ENCODE results near the gene ADCY5. TPM values are rescaled to one million over a fixed set of nuclear protein-coding genes. Genes with fewer than 3 reads are reported as not detected.

ADCY5 gene
- total and polyA plus RNA-seq, 2 experiments from 2014 or later = 3.1 to 4.7 TPM

- Histone ChIP-seq H3K27ac (no peak overlapping the region), H3K9me3 (ENCODE audit: low read depth) (no peaks in the 10 kb centered on the region), H3K9me2 (replicated peaks; ENCODE audit: insufficient read depth) (no peaks in the 10 kb centered on the region), H4K20me1 (ENCODE audit: insufficient read depth, poor library complexity, severe bottlenecking) (no peaks in the 10 kb centered on the region), H3K4me3 (no peak overlapping the region), H3K36me3 (replicated peaks; ENCODE audit: insufficient read depth, low read depth) (no peaks in the 10 kb centered on the region), H3K4me2 (no peak overlapping the region), H2AFZ (no peak overlapping the region), H3K4me1 (ENCODE audit: insufficient read depth) (no peaks in the 10 kb centered on the region), H3K79me2 (no peaks in the 10 kb centered on the region), H3K27me3 (no peaks in the 10 kb centered on the region)
- no peak for TF ChIP-seq EZH2phosphoT487 (IDR thresholded peaks at IDR 0.05; ENCODE audit: low read depth, severe bottlenecking, unreplicated experiment)
- TF ChIP-seq CTCF (IDR thresholded peaks at IDR 0.05; ENCODE audit: poor library complexity) = no peak
- no peak for TF ChIP-seq EZH2 (IDR thresholded peaks at IDR 0.05; ENCODE audit: borderline replicate concordance)
- WGBS (ENCODE audit: low lambda C conversion rate, missing lambda C conversion rate) = 88% methylated on average over 6 of the region's 6 CpGs
- no peak for DNase-seq (ENCODE audit: low spot score)
These were observed 171.8 kb downstream of the ADCY5 start for GRCh38 chr3:123277106-123277505.

GRCh38 chr3:123276346-123277006 is 172.4 kb downstream of the ADCY5 start:
- Histone ChIP-seq H3K27ac (no peak overlapping the region), H3K27me3 (no peaks in the 10 kb centered on the region), H3K9me3 (ENCODE audit: low read depth) (no peaks in the 10 kb centered on the region), H3K4me2 (no peak overlapping the region), H2AFZ (no peak overlapping the region), H3K9me2 (replicated peaks; ENCODE audit: insufficient read depth) (no peaks in the 10 kb centered on the region), H3K79me2 (no peaks in the 10 kb centered on the region), H4K20me1 (ENCODE audit: insufficient read depth, poor library complexity, severe bottlenecking) (no peaks in the 10 kb centered on the region), H3K4me1 (ENCODE audit: insufficient read depth) (no peaks in the 10 kb centered on the region), H3K36me3 (replicated peaks; ENCODE audit: insufficient read depth, low read depth) (no peaks in the 10 kb centered on the region), H3K4me3 (no peak overlapping the region)
- 86% methylated on average over 10 of the region's 10 CpGs for WGBS (ENCODE audit: low lambda C conversion rate, missing lambda C conversion rate)
- no peak for DNase-seq (ENCODE audit: low spot score)
- TF ChIP-seq EZH2phosphoT487 (IDR thresholded peaks at IDR 0.05; ENCODE audit: low read depth, severe bottlenecking, unreplicated experiment) = no peak
- TF ChIP-seq CTCF (IDR thresholded peaks at IDR 0.05; ENCODE audit: poor library complexity) = no peak
- TF ChIP-seq EZH2 (IDR thresholded peaks at IDR 0.05; ENCODE audit: borderline replicate concordance) = no peak

- no peaks in the 10 kb centered on the region for H3K4me1 ChIP-seq (ENCODE audit: insufficient read depth)
- no peaks in the 10 kb centered on the region for H3K9me2 ChIP-seq (replicated peaks; ENCODE audit: insufficient read depth)
- H3K27ac ChIP-seq = no peak overlapping the region
- H3K4me2 ChIP-seq = no peak overlapping the region
- 80% methylated on average over 3 of the region's 3 CpGs for WGBS (ENCODE audit: low lambda C conversion rate, missing lambda C conversion rate)
- no peaks in the 10 kb centered on the region for H3K79me2 ChIP-seq
- H3K9me3 ChIP-seq (ENCODE audit: low read depth) = no peaks in the 10 kb centered on the region
- DNase-seq (ENCODE audit: low spot score) = no peak
- no peaks in the 10 kb centered on the region for H4K20me1 ChIP-seq (ENCODE audit: insufficient read depth, poor library complexity, severe bottlenecking)
- H3K27me3 ChIP-seq = no peaks in the 10 kb centered on the region
- H3K36me3 ChIP-seq (replicated peaks; ENCODE audit: insufficient read depth, low read depth) = no peaks in the 10 kb centered on the region
- no peak overlapping the region for H2AFZ ChIP-seq
- H3K4me3 ChIP-seq = no peak overlapping the region
- TF ChIP-seq EZH2phosphoT487 (IDR thresholded peaks at IDR 0.05; ENCODE audit: low read depth, severe bottlenecking, unreplicated experiment) (no peak), CTCF (IDR thresholded peaks at IDR 0.05; ENCODE audit: poor library complexity) (no peak), EZH2 (IDR thresholded peaks at IDR 0.05; ENCODE audit: borderline replicate concordance) (no peak)
These were observed 173.2 kb downstream of the ADCY5 start for GRCh38 chr3:123275691-123276090.
